Caco-2 (cell line): ENCODE data around the gene LRRK1. TPM values are rescaled to one million over a fixed set of nuclear protein-coding genes. Genes with fewer than 3 reads are reported as not detected.

Source experiments
- BruUV-seq: library from RNA; stranded (reverse); fragments of 400-500 nt; replicated peaks from 2 replicates; lab custom pipeline; 2021; lab: Mats Ljungman, UMichigan
- CTCF ChIA-PET: fragments of 300-600 bp; sonication (Branson Sonifier 250); formaldehyde crosslinking; loops from one replicate; lab custom pipeline; 2022; ENCODE audit warnings: antibody characterized with exemption; lab: Charles Lee
- POLR2A ChIA-PET: fragments of 300-600 bp; sonication (Branson Sonifier 250); formaldehyde crosslinking; loops from one replicate; lab custom pipeline; 2022; ENCODE audit warnings: antibody characterized with exemption; lab: Charles Lee
- DNase-seq, 2 experiments: peaks; one replicate each; pipeline versions ENCODE4 v3.0.0 to v3.0.0-alpha.2; 2020 to 2022
- H3K27me3 ChIP-seq: replicated peaks from 2 replicates; pipeline ENCODE4 v1.6.0; 2011; ENCODE audit warnings: low read length; ENCODE audit not compliant: control insufficient read depth, insufficient read depth
- H3K36me3 ChIP-seq: 2 replicates; pipeline ENCODE4 v1.5.1; 2011; ENCODE audit warnings: low read length; ENCODE audit not compliant: control insufficient read depth, insufficient read depth
- H3K4me1 ChIP-seq: fragments of 250-450 bp; sonication (Bioruptor Pico); 2 replicates; pipeline ENCODE4 v1.5.1; 2020; ENCODE audit warnings: mild to moderate bottlenecking
- H3K4me3 ChIP-seq: 2 replicates; pipeline ENCODE4 v1.5.1; 2011; ENCODE audit warnings: low read depth, mild to moderate bottlenecking, control low read depth, low read length
- H3K9me3 ChIP-seq: fragments of 250-450 bp; sonication (Bioruptor Pico); 2 replicates; pipeline ENCODE4 v1.5.1; 2020; ENCODE audit warnings: mild to moderate bottlenecking, moderate library complexity
- H3K27ac Mint-ChIP-seq: one replicate; pipeline ENCODE4 v1.8.0; 2022; ENCODE audit warnings: mixed read lengths; ENCODE audit not compliant: unreplicated experiment
- H3K27me3 Mint-ChIP-seq: one replicate; pipeline ENCODE4 v1.8.0; 2022; ENCODE audit warnings: mixed read lengths; ENCODE audit not compliant: insufficient read depth, unreplicated experiment
- H3K36me3 Mint-ChIP-seq: one replicate; pipeline ENCODE4 v1.8.0; 2022; ENCODE audit warnings: mild to moderate bottlenecking, mixed read lengths; ENCODE audit not compliant: insufficient read depth, unreplicated experiment
- H3K4me1 Mint-ChIP-seq: one replicate; pipeline ENCODE4 v1.8.0; 2022; ENCODE audit warnings: low read depth, mixed read lengths; ENCODE audit not compliant: unreplicated experiment
- H3K4me3 Mint-ChIP-seq: one replicate; pipeline ENCODE4 v1.8.0; 2022; ENCODE audit warnings: mild to moderate bottlenecking, moderate library complexity, mixed read lengths; ENCODE audit not compliant: unreplicated experiment
- H3K9me3 Mint-ChIP-seq: one replicate; pipeline ENCODE4 v1.8.0; 2022; ENCODE audit warnings: mixed read lengths; ENCODE audit not compliant: unreplicated experiment
- intact Hi-C: fragments of 100-400 bp; cut with micrococcal nuclease; formaldehyde crosslinking; loops from one replicate; pipeline ENCODE4 v1.10.0; 2022; ENCODE audit not compliant: unreplicated experiment
- total RNA-seq: library from RNA; stranded (reverse); gene quantifications from 2 replicates; pipeline ENCODE4 v1.2.3, GENCODE V29; 2022
- TF ChIP-seq, protein P1 (sequence below), 2 experiments: fragments of 200-600 bp in 1 of 2; IDR thresholded peaks; 1 replicate in 1 of 2; 2 replicates in 1 of 2; pipeline versions ENCODE4 v1.5.1 to v1.8.0; 2011 to 2022; ENCODE audit warnings: antibody characterized with exemption in 1 of 2, control low read depth in 1 of 2, inconsistent platforms in 1 of 2, low read depth in 1 of 2, low read length in 1 of 2, mild to moderate bottlenecking in 1 of 2, moderate library complexity in 1 of 2; ENCODE audit not compliant: insufficient read depth in 1 of 2, severe bottlenecking in 1 of 2, unreplicated experiment in 1 of 2

The LRRK1 gene
- total RNA-seq, 1 experiment from 2014 or later, result 12.0 TPM

DNA sequence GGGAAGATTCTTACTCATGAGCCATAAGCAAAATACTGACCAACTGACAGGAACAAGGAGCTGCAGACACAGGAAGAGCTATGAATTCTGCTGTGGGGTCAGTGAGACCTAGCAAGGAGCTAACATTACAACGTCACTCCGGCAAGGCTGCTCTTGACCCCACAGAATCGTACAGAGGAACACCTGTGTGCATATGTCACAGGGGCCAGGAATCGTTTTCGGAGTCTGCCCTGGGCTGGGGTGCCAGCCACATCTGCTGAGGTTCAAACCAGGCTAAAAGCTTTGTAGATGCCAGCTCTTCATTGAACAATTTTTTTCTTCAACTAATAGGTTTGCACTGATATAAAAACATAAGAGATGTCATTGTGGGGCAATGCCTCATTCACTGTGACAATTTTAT lies 82.6 kb downstream of the LRRK1 start:
- BruUV-seq, result no TSS peak
- H3K4me3 ChIP-seq, result no peak overlapping the region
- POLR2A ChIA-PET, result no interaction called here

DNA sequence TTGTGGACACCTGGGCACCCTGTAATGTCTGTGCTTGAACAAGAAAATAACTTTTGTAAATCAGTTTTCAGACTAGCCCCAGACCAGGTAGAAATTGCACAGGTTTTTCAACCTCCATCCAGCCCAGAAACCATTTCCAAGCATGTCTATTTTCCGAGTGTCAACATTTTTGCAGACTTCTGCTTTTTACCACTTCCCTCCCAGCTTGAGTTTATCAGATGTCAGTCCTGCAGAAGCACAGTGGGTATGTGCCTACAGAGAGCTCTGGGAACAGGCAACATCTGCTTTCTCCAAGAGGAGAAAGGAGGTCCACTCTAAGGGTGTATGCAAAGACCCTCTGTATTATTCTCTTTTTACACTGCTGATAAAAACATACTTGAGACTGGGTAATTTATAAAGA lies 83.9 kb downstream of the LRRK1 start:
- Mint-ChIP-seq H3K4me3 (no peak overlapping the region), H3K9me3 (peaks cover 10% of the 10 kb centered on the region), H3K27me3 (no peaks in the 10 kb centered on the region), H3K4me1 (peaks cover 20% of the 10 kb centered on the region), H3K27ac (no peak overlapping the region), H3K36me3 (peaks cover 9% of the 10 kb centered on the region)
- Histone ChIP-seq H3K36me3 (no peaks in the 10 kb centered on the region), H3K4me3 (no peak overlapping the region), H3K4me1 (peaks cover 11% of the 10 kb centered on the region; the same call in 1 of the 2 replicates), H3K9me3 (no peaks in the 10 kb centered on the region), H3K27me3 (no peaks in the 10 kb centered on the region)
- DNase-seq, result no peak
- BruUV-seq, result no TSS peak
- TF ChIP-seq, protein P1, sequence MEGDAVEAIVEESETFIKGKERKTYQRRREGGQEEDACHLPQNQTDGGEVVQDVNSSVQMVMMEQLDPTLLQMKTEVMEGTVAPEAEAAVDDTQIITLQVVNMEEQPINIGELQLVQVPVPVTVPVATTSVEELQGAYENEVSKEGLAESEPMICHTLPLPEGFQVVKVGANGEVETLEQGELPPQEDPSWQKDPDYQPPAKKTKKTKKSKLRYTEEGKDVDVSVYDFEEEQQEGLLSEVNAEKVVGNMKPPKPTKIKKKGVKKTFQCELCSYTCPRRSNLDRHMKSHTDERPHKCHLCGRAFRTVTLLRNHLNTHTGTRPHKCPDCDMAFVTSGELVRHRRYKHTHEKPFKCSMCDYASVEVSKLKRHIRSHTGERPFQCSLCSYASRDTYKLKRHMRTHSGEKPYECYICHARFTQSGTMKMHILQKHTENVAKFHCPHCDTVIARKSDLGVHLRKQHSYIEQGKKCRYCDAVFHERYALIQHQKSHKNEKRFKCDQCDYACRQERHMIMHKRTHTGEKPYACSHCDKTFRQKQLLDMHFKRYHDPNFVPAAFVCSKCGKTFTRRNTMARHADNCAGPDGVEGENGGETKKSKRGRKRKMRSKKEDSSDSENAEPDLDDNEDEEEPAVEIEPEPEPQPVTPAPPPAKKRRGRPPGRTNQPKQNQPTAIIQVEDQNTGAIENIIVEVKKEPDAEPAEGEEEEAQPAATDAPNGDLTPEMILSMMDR (IDR thresholded peaks at IDR 0.05; ENCODE audit: insufficient read depth in 1 of 2, low read depth in 1 of 2, low read length in 1 of 2, severe bottlenecking in 1 of 2, unreplicated experiment in 1 of 2), result no peak
- ChIA-PET CTCF (no interaction called here), POLR2A (no interaction called here)
- intact Hi-C loops, result no loop called here

More for the DNA sequence above, 82.6 kb downstream of the LRRK1 start:
- Histone ChIP-seq H3K27me3 (no peaks in the 10 kb centered on the region), H3K36me3 (no peaks in the 10 kb centered on the region), H3K4me1 (0 out of 2 replicates have a peak, but pooled peaks cover 1% of the 10 kb centered on the region), H3K9me3 (no peaks in the 10 kb centered on the region)
- TF ChIP-seq, protein P1 (IDR thresholded peaks at IDR 0.05; ENCODE audit: insufficient read depth in 1 of 2, low read depth in 1 of 2, low read length in 1 of 2, severe bottlenecking in 1 of 2, unreplicated experiment in 1 of 2), result no peak
- Mint-ChIP-seq H3K36me3 (peaks cover 6% of the 10 kb centered on the region), H3K27ac (no peak overlapping the region), H3K4me1 (peaks cover 11% of the 10 kb centered on the region), H3K4me3 (no peak overlapping the region), H3K27me3 (no peaks in the 10 kb centered on the region), H3K9me3 (peaks cover 10% of the 10 kb centered on the region)
- intact Hi-C loops, result no loop called here
- no peak for DNase-seq
- CTCF ChIA-PET, result interaction anchor here (0.8 kb wide), 1 partner anchor 81 kb away, joined by 4 read pairs; no protein-coding TSS in a partner anchor

GRCh38 chr15:101003706-101004105 lies 84.5 kb downstream of the LRRK1 start:
- ChIA-PET CTCF (interaction anchor here (0.5 kb wide), 1 partner anchor 8 kb away, joined by 3 read pairs; no protein-coding TSS in a partner anchor), POLR2A (no interaction called here)

More at GRCh38 chr15:101003706-101004105, 84.5 kb downstream of the LRRK1 start:
- no peak for DNase-seq
- Mint-ChIP-seq H3K27me3 (no peaks in the 10 kb centered on the region), H3K4me3 (no peak overlapping the region), H3K4me1 (peaks cover 14% of the 10 kb centered on the region), H3K27ac (no peak overlapping the region), H3K36me3 (peaks cover 9% of the 10 kb centered on the region), H3K9me3 (peaks cover 10% of the 10 kb centered on the region)
- Histone ChIP-seq H3K4me1 (peaks cover 14% of the 10 kb centered on the region; the same call in 1 of the 2 replicates), H3K36me3 (no peaks in the 10 kb centered on the region), H3K9me3 (no peaks in the 10 kb centered on the region), H3K27me3 (no peaks in the 10 kb centered on the region), H3K4me3 (no peak overlapping the region)
- intact Hi-C loops, result no loop called here
- TF ChIP-seq, protein P1 (IDR thresholded peaks at IDR 0.05; ENCODE audit: insufficient read depth in 1 of 2, low read depth in 1 of 2, low read length in 1 of 2, severe bottlenecking in 1 of 2, unreplicated experiment in 1 of 2), result no peak
- no TSS peak for BruUV-seq
